Large intestine (tissue), 3 donors: ENCODE data around the gene RBBP7. TPM values are rescaled to one million over a fixed set of nuclear protein-coding genes. Genes with fewer than 3 reads are reported as not detected.
"Not testable (repeated sequence)": the region's sequence is repeated elsewhere in the genome, so short reads cannot be mapped to it uniquely, and the experiment has no call there.

Experiments
- DNase-seq, 2 donors: peaks; one replicate each; pipeline versions ENCODE4 v3.0.0 to v3.0.0-alpha.2; 2013
- H3K27ac ChIP-seq: one replicate; pipeline ENCODE4 v1.5.1; 2013; ENCODE audit warnings: low read length
- H3K27me3 ChIP-seq: 2 replicates; pipeline ENCODE4 v1.6.1; 2013; ENCODE audit warnings: low read length; ENCODE audit not compliant: control insufficient read depth, insufficient read depth
- H3K36me3 ChIP-seq: 2 replicates; pipeline ENCODE4 v1.6.1; 2013; ENCODE audit warnings: low read length; ENCODE audit not compliant: control insufficient read depth, insufficient read depth
- H3K4me1 ChIP-seq: one replicate; pipeline ENCODE4 v1.6.1; 2013; ENCODE audit warnings: low read length; ENCODE audit not compliant: control insufficient read depth, insufficient read depth
- H3K4me3 ChIP-seq: one replicate; pipeline ENCODE4 v1.5.1; 2013; ENCODE audit warnings: low read length
- H3K9me3 ChIP-seq: one replicate; pipeline ENCODE4 v1.6.1; 2013; ENCODE audit warnings: mild to moderate bottlenecking, low read depth, low read length, moderate library complexity; ENCODE audit not compliant: control insufficient read depth
- WGBS: methylation state at CpG from one replicate; pipeline ENCODE4 v1.1.5; 2013; ENCODE audit warnings: low lambda C conversion rate; ENCODE audit not compliant: insufficient coverage; 5-methylcytosine and 5-hydroxymethylcytosine counted together
- polyA plus RNA-seq: library from polyadenylated mRNA; unstranded; fragments of 120-200 nt; gene quantifications from one replicate; pipeline ENCODE4 v1.2.1, GENCODE V29; 2013

RBBP7 gene
- polyA plus RNA-seq, 1 donor = 132 TPM

DNA sequence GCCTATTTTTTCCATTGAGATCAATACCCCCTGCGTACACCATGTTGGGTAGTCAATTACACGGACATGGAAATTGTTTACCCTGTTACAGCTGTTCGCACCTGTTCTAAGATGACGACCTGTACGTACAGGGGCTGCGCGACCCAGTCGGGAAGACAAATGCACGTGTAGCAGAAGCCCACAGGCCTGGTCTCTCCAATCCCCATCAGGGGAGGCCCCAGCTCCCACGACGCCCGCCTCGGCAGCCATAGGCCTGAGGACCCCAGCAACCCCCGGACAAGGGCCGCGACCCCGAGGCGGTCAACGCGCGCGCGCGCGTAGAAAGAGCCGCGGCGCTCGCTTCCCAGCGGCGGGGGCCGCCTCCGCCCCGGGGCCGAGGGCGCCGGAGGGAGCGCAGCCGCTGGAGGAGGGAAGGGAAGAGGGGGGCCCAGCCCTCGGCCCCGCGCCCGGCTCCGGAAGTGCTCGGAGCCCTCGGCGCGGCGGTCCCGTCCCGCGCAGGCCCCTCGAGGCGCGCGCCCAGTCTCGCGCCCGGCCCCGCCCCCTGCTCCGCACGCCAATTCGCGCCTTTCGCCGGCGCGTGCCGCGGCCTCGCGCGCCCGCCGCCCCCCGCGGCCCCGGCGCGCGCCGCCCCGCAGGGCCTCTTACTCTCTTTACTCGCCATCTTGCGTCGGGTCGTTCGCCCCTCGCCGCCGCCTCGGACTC lies 618 bp downstream of the RBBP7 start:
- Histone ChIP-seq H3K27me3 (no peaks in the 10 kb centered on the region), H3K4me1 (peaks cover 10% of the 10 kb centered on the region), H3K9me3 (no peaks in the 10 kb centered on the region), H3K4me3 (peak overlapping the region; percentile 85), H3K36me3 (peaks cover 6% of the 10 kb centered on the region), H3K27ac (peak overlapping the region; percentile 99)
- no CpG with 5 or more reads among the region's 92 CpGs for WGBS
- DNase-seq = peak; percentile 40 to 58

DNA sequence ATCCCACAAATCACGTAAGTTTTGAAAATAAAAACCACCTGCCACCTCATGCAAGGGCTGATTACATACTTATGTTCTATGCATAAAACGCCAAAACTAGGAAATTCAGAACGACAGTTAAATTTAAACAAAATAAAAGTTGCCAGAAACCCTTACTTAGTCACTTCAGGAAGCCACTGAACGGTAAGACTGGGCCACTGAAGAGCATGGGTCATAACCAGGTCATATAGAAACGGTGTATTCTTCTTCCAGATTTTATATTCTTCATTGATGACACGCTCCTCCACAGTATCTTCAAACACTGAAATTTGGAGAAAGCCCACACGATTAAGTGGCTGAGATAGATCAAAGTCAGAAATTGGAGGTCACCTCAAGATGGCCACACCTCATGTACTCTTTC lies 1.2 kb downstream of the RBBP7 start:
- peak overlapping the region; percentile 62 for H3K27ac ChIP-seq
- peaks cover 10% of the 10 kb centered on the region for H3K4me1 ChIP-seq
- WGBS = no CpG with 5 or more reads among the region's 7 CpGs
- H3K4me3 ChIP-seq = peak overlapping the region; percentile 63
- no peak for DNase-seq
- H3K9me3 ChIP-seq = no peaks in the 10 kb centered on the region
- no peaks in the 10 kb centered on the region for H3K27me3 ChIP-seq
- H3K36me3 ChIP-seq = peaks cover 6% of the 10 kb centered on the region

GRCh38 chrX:16867947-16868346 lies 2.2 kb downstream of the RBBP7 start:
- Histone ChIP-seq H3K9me3 (no peaks in the 10 kb centered on the region), H3K27ac (no peak overlapping the region), H3K4me3 (no peak overlapping the region), H3K4me1 (peaks cover 10% of the 10 kb centered on the region), H3K27me3 (no peaks in the 10 kb centered on the region), H3K36me3 (peaks cover 8% of the 10 kb centered on the region)
- no peak for DNase-seq
- WGBS = no CpG with 5 or more reads among the region's 6 CpGs

GRCh38 chrX:16862829-16863228 lies 7.3 kb downstream of the RBBP7 start:
- Histone ChIP-seq H3K9me3 (no peaks in the 10 kb centered on the region), H3K27ac (no peak overlapping the region), H3K4me3 (no peak overlapping the region), H3K27me3 (no peaks in the 10 kb centered on the region), H3K4me1 (no peaks in the 10 kb centered on the region), H3K36me3 (peaks cover 32% of the 10 kb centered on the region)
- no CpG with 5 or more reads among the region's 2 CpGs for WGBS
- DNase-seq = no peak

GRCh38 chrX:16856744-16857143 lies 13.4 kb downstream of the RBBP7 start:
- Histone ChIP-seq H3K4me1 (no peaks in the 10 kb centered on the region), H3K4me3 (no peak overlapping the region), H3K27ac (no peak overlapping the region), H3K9me3 (no peaks in the 10 kb centered on the region), H3K27me3 (no peaks in the 10 kb centered on the region), H3K36me3 (peaks cover 54% of the 10 kb centered on the region)
- no peak for DNase-seq

GRCh38 chrX:16856076-16856404 lies 14.1 kb downstream of the RBBP7 start:
- no CpG with 5 or more reads among the region's 2 CpGs for WGBS
- H3K36me3 ChIP-seq = peaks cover 49% of the 10 kb centered on the region

GRCh38 chrX:16855363-16856075 lies 14.6 kb downstream of the RBBP7 start:
- no peaks in the 10 kb centered on the region for H3K9me3 ChIP-seq
- no peaks in the 10 kb centered on the region for H3K4me1 ChIP-seq
- H3K36me3 ChIP-seq = peaks cover 49% of the 10 kb centered on the region
- H3K4me3 ChIP-seq = no peak overlapping the region
- H3K27me3 ChIP-seq = no peaks in the 10 kb centered on the region
- no peak for DNase-seq
- WGBS = no CpG with 5 or more reads among the region's 5 CpGs
- H3K27ac ChIP-seq = no peak overlapping the region

More at GRCh38 chrX:16856076-16856404, 14.1 kb downstream of the RBBP7 start:
- not testable (repeated sequence) for H3K4me3 ChIP-seq, H3K27me3 ChIP-seq, DNase-seq, H3K4me1 ChIP-seq, H3K27ac ChIP-seq, H3K9me3 ChIP-seq

DNA sequence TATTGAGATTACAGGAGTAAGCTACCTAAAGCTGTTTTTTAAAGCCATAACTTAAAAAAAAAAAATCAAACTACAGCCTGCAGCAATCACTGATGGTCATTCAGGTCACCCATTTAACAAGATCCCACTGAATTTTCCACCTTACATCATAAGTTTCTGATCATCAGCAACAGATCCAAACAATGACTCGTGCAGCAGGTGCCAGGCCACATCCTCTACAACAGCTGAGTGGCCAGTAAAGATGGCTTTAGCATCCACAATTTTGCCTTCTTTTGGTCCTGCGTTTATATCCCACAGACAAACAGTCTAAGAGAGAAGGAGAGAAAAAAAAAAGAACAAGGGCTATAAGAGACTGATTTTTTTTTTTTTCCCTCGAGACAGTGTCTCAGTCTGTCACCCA lies 16.6 kb downstream of the RBBP7 start:
- Histone ChIP-seq H3K4me3 (no peak overlapping the region), H3K4me1 (no peaks in the 10 kb centered on the region), H3K9me3 (no peaks in the 10 kb centered on the region), H3K27me3 (no peaks in the 10 kb centered on the region), H3K27ac (no peak overlapping the region), H3K36me3 (peaks cover 50% of the 10 kb centered on the region)
- WGBS = no CpG with 5 or more reads among the region's 3 CpGs
- no peak for DNase-seq

DNA sequence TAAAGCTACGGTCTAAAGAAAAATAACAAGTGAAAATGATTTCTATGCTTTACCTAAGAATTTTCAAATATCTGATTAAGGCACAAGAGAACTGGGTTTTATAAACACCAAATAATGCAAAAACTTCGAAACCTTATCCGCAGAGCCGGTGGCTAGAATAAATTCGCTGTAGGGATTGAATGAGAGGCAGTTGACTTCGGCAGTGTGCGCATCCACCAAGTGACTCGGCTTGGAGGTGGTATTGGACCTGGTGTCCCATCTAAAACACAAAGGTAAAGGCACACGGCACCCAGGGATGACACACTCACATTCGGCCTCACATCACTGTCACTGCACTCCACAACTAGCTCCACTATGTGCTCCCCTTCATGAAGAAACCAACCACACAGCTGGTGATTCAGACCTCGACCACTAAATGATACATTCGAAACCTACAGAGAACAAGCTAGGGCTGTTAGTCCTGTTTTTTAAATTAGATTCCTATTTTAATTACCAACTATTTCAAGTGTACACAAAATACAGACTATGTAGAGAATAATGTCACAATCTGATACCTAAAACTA lies 17.5 kb downstream of the RBBP7 start:
- Histone ChIP-seq H3K4me3 (no peak overlapping the region), H3K27me3 (no peaks in the 10 kb centered on the region), H3K27ac (no peak overlapping the region), H3K36me3 (peaks cover 49% of the 10 kb centered on the region), H3K4me1 (no peaks in the 10 kb centered on the region), H3K9me3 (no peaks in the 10 kb centered on the region)
- DNase-seq = no peak
- 100% methylated on average over 1 of the region's 12 CpGs for WGBS

DNA sequence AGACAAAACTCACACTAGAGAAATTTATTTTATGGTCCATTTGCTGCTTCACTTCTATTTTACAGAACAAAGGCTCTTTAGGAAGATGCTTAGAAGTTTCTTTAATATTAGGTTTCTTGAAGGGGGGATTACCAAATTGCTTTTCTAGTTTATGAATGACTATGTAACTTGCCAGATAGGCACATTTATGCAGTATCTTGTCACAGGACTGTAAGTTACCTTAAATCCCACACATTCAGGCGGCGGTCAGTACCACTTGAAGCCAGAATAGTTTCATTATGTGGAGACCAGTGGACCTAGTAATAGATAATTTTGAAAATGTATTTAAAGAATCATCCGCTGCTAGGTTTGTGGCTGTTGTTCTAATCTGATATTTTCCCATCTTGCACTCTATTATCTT lies 18.3 kb downstream of the RBBP7 start:
- no CpG with 5 or more reads among the region's 3 CpGs for WGBS
- no peak for DNase-seq
- no peak overlapping the region for H3K4me3 ChIP-seq
- H3K27me3 ChIP-seq = no peaks in the 10 kb centered on the region
- no peak overlapping the region for H3K27ac ChIP-seq
- H3K9me3 ChIP-seq = no peaks in the 10 kb centered on the region
- no peaks in the 10 kb centered on the region for H3K4me1 ChIP-seq
- H3K36me3 ChIP-seq = peaks cover 44% of the 10 kb centered on the region
